Measurements from ENCODE around the gene SLC22A2. TPM values are rescaled to one million over a fixed set of nuclear protein-coding genes. Genes with fewer than 3 reads are reported as not detected.

SLC22A2 gene
- total and polyA plus RNA-seq, 9 of the 15 experiments (the other 6 are each of a cell fraction or from before 2014, with no cell fraction given), result not detected

DNA sequence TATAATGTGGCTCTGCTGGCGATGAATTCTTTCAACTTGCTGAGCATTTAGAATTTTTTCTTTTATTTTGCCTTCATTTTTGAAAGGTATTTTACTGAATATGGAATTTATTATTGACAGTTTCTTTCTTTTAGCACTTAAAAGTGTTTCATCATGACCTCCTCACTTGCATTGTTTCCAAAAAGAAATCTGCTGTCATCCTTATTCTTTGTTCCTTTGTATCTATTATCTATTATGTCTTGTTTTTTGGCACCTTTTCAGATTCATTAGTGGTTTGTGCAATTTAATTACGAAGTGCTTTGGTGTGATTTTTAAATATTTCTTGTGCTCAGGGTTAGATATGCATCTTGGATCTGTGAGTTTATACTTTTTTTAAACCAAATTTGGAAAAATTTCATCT lies 26.0 kb upstream of the SLC22A2 start (continued):
- no peak for TF ChIP-seq NCOA1 (IDR thresholded peaks at IDR 0.05; ENCODE audit: low read depth)
- no peak for TF ChIP-seq CBFA2T2 (conservative IDR thresholded peaks at IDR 0.05)
- no peak for TF ChIP-seq NFE2 (IDR thresholded peaks at IDR 0.05; ENCODE audit: low read depth)
- no peak for TF ChIP-seq ZNF174 (CRISPR knock-in tag; IDR thresholded peaks at IDR 0.05)
- TF ChIP-seq, protein P1, sequence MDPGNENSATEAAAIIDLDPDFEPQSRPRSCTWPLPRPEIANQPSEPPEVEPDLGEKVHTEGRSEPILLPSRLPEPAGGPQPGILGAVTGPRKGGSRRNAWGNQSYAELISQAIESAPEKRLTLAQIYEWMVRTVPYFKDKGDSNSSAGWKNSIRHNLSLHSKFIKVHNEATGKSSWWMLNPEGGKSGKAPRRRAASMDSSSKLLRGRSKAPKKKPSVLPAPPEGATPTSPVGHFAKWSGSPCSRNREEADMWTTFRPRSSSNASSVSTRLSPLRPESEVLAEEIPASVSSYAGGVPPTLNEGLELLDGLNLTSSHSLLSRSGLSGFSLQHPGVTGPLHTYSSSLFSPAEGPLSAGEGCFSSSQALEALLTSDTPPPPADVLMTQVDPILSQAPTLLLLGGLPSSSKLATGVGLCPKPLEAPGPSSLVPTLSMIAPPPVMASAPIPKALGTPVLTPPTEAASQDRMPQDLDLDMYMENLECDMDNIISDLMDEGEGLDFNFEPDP (CRISPR knock-in tag; IDR thresholded peaks at IDR 0.05), result no peak
- TF ChIP-seq COPS2 (conservative IDR thresholded peaks at IDR 0.05), result no peak
- TF ChIP-seq ZNF133 (CRISPR knock-in tag; IDR thresholded peaks at IDR 0.05), result no peak
- no peak for TF ChIP-seq WHSC1 (IDR thresholded peaks at IDR 0.05; ENCODE audit: low read length)
- no peak for TF ChIP-seq MEF2A (IDR thresholded peaks at IDR 0.05; ENCODE audit: control insufficient read depth, low read depth, low read length)
- TF ChIP-seq CBX1 (IDR thresholded peaks at IDR 0.05; ENCODE audit: low read depth), result no peak
- no peak for TF ChIP-seq CSDE1 (IDR thresholded peaks at IDR 0.05)

DNA sequence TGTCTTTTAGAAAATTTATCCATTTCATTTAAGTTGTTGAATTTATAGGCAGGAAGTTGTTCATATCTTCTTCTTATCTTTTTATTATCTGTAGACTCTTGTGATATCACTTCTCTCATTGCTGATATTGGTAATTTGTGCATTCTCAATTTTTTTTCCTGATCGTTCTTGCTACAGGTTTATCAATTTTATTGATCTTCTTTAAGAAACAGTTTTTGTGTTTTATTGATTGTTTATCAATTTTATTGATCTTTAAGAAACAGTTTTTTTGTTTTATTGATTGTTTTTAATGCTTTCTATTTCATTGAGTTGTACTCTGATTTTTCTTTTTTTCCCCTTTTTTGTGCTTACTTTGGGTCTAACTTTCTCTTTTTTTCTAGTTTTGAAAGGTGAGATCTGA lies 23.8 kb upstream of the SLC22A2 start:
- Histone ChIP-seq H3K9me3 (replicated peaks; ENCODE audit: control insufficient read depth, insufficient read depth, low read depth, low read length) (no peaks in the 10 kb centered on the region), H3K27ac (ENCODE audit: extremely low read depth, low read depth, low read length) (no peak overlapping the region), H3K36me3 (ENCODE audit: control insufficient read depth, insufficient read depth, low read length) (no peaks in the 10 kb centered on the region), H3K9me1 (ENCODE audit: control insufficient read depth, insufficient read depth, low read length) (no peaks in the 10 kb centered on the region), H3K9ac (ENCODE audit: insufficient read depth in 1 of 2, low read depth in 2 of 2, low read length in 2 of 2) (no peak overlapping the region), H3K4me2 (ENCODE audit: insufficient read depth, low read length) (no peak overlapping the region), H2AFZ (ENCODE audit: low read depth, low read length) (no peak overlapping the region), H4K20me1 (replicated peaks; ENCODE audit: control insufficient read depth, insufficient read depth, low read length) (no peaks in the 10 kb centered on the region), H3K4me1 (replicated peaks in 1 of 2; ENCODE audit: control insufficient read depth in 2 of 2, insufficient read depth in 2 of 2, low read length in 2 of 2) (no peaks in the 10 kb centered on the region), H3K79me2 (ENCODE audit: control insufficient read depth, insufficient read depth, low read length) (no peaks in the 10 kb centered on the region), H3K4me3 (no peak overlapping the region), H3K27me3 (ENCODE audit: control insufficient read depth in 2 of 2, insufficient read depth in 2 of 2, low read length in 2 of 2) (peaks cover 0 to 7% of the 10 kb centered on the region in 2 experiments; a peak in 2 of 5 replicates)
- POLR2A ChIA-PET, result no interaction called here
- DNase-seq (ENCODE audit: extremely low read depth in 1 of 4, low spot score in 3 of 4) (no peak), FAIRE-seq (peak; percentile 58), ATAC-seq (no peak)
- intact Hi-C loops (cut with micrococcal nuclease), result no loop called here
- WGBS (ENCODE audit: insufficient coverage, low coverage, missing lambda C conversion rate), result 0% methylated on average over 1 of the region's 1 CpG
- in situ Hi-C loops (cut with MboI), result no loop called here
- no TSS peak for BruUV-seq (replicated peaks)
- TF ChIP-seq, protein P2, sequence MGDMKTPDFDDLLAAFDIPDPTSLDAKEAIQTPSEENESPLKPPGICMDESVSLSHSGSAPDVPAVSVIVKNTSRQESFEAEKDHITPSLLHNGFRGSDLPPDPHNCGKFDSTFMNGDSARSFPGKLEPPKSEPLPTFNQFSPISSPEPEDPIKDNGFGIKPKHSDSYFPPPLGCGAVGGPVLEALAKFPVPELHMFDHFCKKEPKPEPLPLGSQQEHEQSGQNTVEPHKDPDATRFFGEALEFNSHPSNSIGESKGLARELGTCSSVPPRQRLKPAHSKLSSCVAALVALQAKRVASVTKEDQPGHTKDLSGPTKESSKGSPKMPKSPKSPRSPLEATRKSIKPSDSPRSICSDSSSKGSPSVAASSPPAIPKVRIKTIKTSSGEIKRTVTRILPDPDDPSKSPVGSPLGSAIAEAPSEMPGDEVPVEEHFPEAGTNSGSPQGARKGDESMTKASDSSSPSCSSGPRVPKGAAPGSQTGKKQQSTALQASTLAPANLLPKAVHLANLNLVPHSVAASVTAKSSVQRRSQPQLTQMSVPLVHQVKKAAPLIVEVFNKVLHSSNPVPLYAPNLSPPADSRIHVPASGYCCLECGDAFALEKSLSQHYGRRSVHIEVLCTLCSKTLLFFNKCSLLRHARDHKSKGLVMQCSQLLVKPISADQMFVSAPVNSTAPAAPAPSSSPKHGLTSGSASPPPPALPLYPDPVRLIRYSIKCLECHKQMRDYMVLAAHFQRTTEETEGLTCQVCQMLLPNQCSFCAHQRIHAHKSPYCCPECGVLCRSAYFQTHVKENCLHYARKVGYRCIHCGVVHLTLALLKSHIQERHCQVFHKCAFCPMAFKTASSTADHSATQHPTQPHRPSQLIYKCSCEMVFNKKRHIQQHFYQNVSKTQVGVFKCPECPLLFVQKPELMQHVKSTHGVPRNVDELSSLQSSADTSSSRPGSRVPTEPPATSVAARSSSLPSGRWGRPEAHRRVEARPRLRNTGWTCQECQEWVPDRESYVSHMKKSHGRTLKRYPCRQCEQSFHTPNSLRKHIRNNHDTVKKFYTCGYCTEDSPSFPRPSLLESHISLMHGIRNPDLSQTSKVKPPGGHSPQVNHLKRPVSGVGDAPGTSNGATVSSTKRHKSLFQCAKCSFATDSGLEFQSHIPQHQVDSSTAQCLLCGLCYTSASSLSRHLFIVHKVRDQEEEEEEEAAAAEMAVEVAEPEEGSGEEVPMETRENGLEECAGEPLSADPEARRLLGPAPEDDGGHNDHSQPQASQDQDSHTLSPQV (IDR thresholded peaks at IDR 0.05), result no peak
- TF ChIP-seq, protein P3, sequence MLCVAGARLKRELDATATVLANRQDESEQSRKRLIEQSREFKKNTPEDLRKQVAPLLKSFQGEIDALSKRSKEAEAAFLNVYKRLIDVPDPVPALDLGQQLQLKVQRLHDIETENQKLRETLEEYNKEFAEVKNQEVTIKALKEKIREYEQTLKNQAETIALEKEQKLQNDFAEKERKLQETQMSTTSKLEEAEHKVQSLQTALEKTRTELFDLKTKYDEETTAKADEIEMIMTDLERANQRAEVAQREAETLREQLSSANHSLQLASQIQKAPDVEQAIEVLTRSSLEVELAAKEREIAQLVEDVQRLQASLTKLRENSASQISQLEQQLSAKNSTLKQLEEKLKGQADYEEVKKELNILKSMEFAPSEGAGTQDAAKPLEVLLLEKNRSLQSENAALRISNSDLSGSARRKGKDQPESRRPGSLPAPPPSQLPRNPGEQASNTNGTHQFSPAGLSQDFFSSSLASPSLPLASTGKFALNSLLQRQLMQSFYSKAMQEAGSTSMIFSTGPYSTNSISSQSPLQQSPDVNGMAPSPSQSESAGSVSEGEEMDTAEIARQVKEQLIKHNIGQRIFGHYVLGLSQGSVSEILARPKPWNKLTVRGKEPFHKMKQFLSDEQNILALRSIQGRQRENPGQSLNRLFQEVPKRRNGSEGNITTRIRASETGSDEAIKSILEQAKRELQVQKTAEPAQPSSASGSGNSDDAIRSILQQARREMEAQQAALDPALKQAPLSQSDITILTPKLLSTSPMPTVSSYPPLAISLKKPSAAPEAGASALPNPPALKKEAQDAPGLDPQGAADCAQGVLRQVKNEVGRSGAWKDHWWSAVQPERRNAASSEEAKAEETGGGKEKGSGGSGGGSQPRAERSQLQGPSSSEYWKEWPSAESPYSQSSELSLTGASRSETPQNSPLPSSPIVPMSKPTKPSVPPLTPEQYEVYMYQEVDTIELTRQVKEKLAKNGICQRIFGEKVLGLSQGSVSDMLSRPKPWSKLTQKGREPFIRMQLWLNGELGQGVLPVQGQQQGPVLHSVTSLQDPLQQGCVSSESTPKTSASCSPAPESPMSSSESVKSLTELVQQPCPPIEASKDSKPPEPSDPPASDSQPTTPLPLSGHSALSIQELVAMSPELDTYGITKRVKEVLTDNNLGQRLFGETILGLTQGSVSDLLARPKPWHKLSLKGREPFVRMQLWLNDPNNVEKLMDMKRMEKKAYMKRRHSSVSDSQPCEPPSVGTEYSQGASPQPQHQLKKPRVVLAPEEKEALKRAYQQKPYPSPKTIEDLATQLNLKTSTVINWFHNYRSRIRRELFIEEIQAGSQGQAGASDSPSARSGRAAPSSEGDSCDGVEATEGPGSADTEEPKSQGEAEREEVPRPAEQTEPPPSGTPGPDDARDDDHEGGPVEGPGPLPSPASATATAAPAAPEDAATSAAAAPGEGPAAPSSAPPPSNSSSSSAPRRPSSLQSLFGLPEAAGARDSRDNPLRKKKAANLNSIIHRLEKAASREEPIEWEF (CRISPR knock-in tag; IDR thresholded peaks at IDR 0.05), result peak; percentile 97
- CTCF ChIA-PET (ENCODE audit: low intra/inter-chr PET ratio), result no interaction called here

Data from K562 (cell line).